ENCODE measurements around the gene RCAN2.

DNA sequence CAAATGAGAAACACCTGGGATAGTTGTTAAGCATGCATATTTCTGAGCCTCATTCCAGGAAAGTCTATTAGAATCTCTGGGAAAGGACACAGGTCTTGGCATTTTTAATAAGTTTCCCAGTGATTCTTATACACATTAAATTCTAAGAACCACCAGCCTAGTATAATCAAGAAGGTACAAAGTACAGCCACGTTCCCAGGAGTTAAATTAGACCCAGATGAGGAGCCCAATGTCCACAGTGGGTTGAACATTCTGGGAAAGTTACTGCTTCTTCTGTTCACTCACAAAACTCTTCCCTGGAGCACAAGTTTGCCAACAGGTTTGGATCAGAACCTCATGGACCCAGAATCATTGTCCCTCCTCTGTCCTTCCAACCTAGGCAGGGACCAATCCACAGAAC lies 90.4 kb downstream of the RCAN2 start:
- TF ChIP-seq, protein P1, sequence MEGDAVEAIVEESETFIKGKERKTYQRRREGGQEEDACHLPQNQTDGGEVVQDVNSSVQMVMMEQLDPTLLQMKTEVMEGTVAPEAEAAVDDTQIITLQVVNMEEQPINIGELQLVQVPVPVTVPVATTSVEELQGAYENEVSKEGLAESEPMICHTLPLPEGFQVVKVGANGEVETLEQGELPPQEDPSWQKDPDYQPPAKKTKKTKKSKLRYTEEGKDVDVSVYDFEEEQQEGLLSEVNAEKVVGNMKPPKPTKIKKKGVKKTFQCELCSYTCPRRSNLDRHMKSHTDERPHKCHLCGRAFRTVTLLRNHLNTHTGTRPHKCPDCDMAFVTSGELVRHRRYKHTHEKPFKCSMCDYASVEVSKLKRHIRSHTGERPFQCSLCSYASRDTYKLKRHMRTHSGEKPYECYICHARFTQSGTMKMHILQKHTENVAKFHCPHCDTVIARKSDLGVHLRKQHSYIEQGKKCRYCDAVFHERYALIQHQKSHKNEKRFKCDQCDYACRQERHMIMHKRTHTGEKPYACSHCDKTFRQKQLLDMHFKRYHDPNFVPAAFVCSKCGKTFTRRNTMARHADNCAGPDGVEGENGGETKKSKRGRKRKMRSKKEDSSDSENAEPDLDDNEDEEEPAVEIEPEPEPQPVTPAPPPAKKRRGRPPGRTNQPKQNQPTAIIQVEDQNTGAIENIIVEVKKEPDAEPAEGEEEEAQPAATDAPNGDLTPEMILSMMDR (IDR thresholded peaks at IDR 0.05), result no peak
- no peak for TF ChIP-seq POLR2AphosphoS5 (IDR thresholded peaks at IDR 0.05; ENCODE audit: low read depth, low read length)
- no peak for TF ChIP-seq REST (IDR thresholded peaks at IDR 0.05; ENCODE audit: insufficient read depth in 1 of 2, low read depth in 2 of 2, low read length in 1 of 2)
